ENCODE data around the gene CIB2. TPM values are rescaled to one million over a fixed set of nuclear protein-coding genes. Genes with fewer than 3 reads are reported as not detected.

The CIB2 gene
- polyA plus RNA-seq, 1 of the 3 experiments (the other 2 are of a cell fraction): 39.6 TPM

DNA sequence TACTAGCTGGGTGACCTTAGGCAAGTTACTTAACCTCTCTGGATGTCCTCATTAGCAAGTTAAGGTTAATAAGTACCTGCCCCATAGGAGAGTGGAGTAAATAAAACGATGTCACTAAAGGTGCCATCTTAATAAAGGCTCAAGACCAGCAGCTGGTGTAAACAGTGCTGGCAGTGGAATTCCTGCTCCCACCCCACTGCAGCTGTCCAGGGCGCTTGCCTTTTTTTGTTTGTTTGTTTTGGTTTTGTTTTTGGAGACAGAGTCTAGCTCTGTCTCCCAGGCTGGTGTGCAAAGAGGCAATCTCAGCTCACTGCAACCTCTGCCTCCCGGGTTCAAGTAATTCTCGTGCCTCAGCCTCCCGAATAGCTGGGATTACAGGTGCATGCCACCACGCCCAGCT lies 46.8 kb upstream of the CIB2 start (continued):
- TF ChIP-seq ZBTB33 (IDR thresholded peaks at IDR 0.05; ENCODE audit: borderline replicate concordance, low read depth): no peak

DNA sequence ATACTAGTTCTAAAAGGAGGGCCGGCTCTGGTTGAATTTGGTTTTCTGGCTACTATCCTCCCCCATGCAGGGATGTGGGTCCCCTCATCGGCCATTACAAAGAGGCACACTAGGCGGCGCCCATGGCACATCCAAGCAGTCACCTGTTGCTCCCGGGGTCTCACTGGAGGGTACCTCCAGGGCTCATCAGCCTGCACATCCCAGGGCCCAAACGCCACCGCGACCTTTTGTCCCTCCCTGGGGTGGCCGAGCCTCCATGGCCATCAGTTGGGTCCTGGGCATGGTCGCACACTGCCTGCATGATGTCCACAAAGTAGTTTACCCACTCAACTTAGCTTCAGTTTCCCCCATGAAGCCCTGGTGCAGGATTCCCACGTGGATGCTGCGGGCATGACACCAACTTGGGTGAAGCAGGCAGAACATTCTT lies 46.2 kb upstream of the CIB2 start:
- Histone ChIP-seq H4K20me1 (ENCODE audit: insufficient read depth) (no peaks in the 10 kb centered on the region), H3K27ac (ENCODE audit: low read depth in 2 of 2, low read length in 1 of 2) (no peak overlapping the region), H3K9ac (no peak overlapping the region), H3K79me2 (ENCODE audit: insufficient read depth) (no peaks in the 10 kb centered on the region), H3K9me3 (no peaks in the 10 kb centered on the region), H3K4me3 (ENCODE audit: low read depth in 2 of 2, low read length in 1 of 2) (no peak overlapping the region; a peak in 1 of 4 replicates), H3K9me2 (no peaks in the 10 kb centered on the region), H2AFZ (ENCODE audit: low read depth) (no peak overlapping the region), H3K36me3 (replicated peaks in 1 of 2; ENCODE audit: control insufficient read depth in 1 of 2, insufficient read depth in 2 of 2, low read length in 1 of 2) (peaks cover under 1 to 1% of the 10 kb centered on the region in 2 experiments), H3K27me3 (ENCODE audit: insufficient read depth) (no peaks in the 10 kb centered on the region), H3K4me1 (ENCODE audit: control insufficient read depth in 1 of 2, insufficient read depth in 2 of 2, low read depth in 1 of 2, low read length in 1 of 2) (no peaks in the 10 kb centered on the region; a peak in 1 of 4 replicates), H3K4me2 (no peak overlapping the region), H3F3A (replicated peaks; ENCODE audit: insufficient read depth) (no peaks in the 10 kb centered on the region)
- POLR2A ChIA-PET: no interaction called here
- TF ChIP-seq RAD21 (IDR thresholded peaks at IDR 0.05; ENCODE audit: low read length) (peak; percentile 75), CTCF (IDR thresholded peaks at IDR 0.05) (peak; percentile 84), MXI1 (IDR thresholded peaks at IDR 0.05; ENCODE audit: low read depth, low read length) (no peak), TEAD4 (IDR thresholded peaks at IDR 0.05; ENCODE audit: borderline replicate concordance, insufficient read depth) (no peak), MAX (IDR thresholded peaks at IDR 0.05; ENCODE audit: low read depth) (no peak), RCOR1 (IDR thresholded peaks at IDR 0.05; ENCODE audit: low read length) (no peak), SMC3 (IDR thresholded peaks at IDR 0.05; ENCODE audit: low read depth, low read length) (peak; percentile 87)
- CTCF ChIA-PET: interaction anchor here (0.7 to 5.2 kb wide), 22 partner anchors 9 to 273 kb away, joined by 3 to 71 read pairs (median 4); partner anchors contain the start of genes CIB2 and IDH3A
- DNase-seq: peak; percentile 78
- WGBS (ENCODE audit: low lambda C conversion rate): 15% methylated on average over 12 of the region's 12 CpGs

GRCh38 chr15:78175330-78175729 lies 44.1 kb upstream of the CIB2 start:
- Histone ChIP-seq H3K4me1 (ENCODE audit: control insufficient read depth in 1 of 2, insufficient read depth in 2 of 2, low read depth in 1 of 2, low read length in 1 of 2) (no peaks in the 10 kb centered on the region; a peak in 1 of 4 replicates), H3K27ac (ENCODE audit: low read depth in 2 of 2, low read length in 1 of 2) (no peak overlapping the region), H3K9ac (no peak overlapping the region), H3K9me3 (no peaks in the 10 kb centered on the region), H3K4me3 (ENCODE audit: low read depth in 2 of 2, low read length in 1 of 2) (no peak overlapping the region), H3K36me3 (replicated peaks in 1 of 2; ENCODE audit: control insufficient read depth in 1 of 2, insufficient read depth in 2 of 2, low read length in 1 of 2) (peaks cover 11 to 22% of the 10 kb centered on the region in 2 experiments), H2AFZ (ENCODE audit: low read depth) (no peak overlapping the region), H3K27me3 (ENCODE audit: insufficient read depth) (no peaks in the 10 kb centered on the region), H3F3A (replicated peaks; ENCODE audit: insufficient read depth) (no peaks in the 10 kb centered on the region), H4K20me1 (ENCODE audit: insufficient read depth) (no peaks in the 10 kb centered on the region), H3K4me2 (no peak overlapping the region), H3K79me2 (ENCODE audit: insufficient read depth) (no peaks in the 10 kb centered on the region), H3K9me2 (no peaks in the 10 kb centered on the region)
- ChIA-PET CTCF (interaction anchor here (0.6 to 5.2 kb wide), 4 partner anchors 20 to 67 kb away, joined by 3 to 71 read pairs (median 10); no protein-coding TSS in a partner anchor), POLR2A (no interaction called here)
- WGBS (ENCODE audit: low lambda C conversion rate): 42% methylated on average over 2 of the region's 2 CpGs
- TF ChIP-seq FOSL2 (IDR thresholded peaks at IDR 0.05; ENCODE audit: borderline replicate concordance, low read depth) (no peak), TCF12 (IDR thresholded peaks at IDR 0.05) (no peak), RXRA (IDR thresholded peaks at IDR 0.05; ENCODE audit: borderline replicate concordance, low read depth) (no peak), ELF1 (IDR thresholded peaks at IDR 0.05) (no peak), JUND (IDR thresholded peaks at IDR 0.05) (no peak), GABPA (IDR thresholded peaks at IDR 0.05; ENCODE audit: low read depth) (no peak), MAX (IDR thresholded peaks at IDR 0.05; ENCODE audit: low read depth) (no peak), SMC3 (IDR thresholded peaks at IDR 0.05; ENCODE audit: low read depth, low read length) (no peak), REST (IDR thresholded peaks at IDR 0.05; ENCODE audit: low read depth, low read length) (no peak)
- no peak for DNase-seq
